GM19193 (cell line): ENCODE data around the gene IFRD2.

ENCODE experiments used
- POLR2A ChIP-seq: IDR thresholded peaks from 4 replicates; pipeline ENCODE4 v1.6.1; 2011; ENCODE audit not compliant: insufficient read depth, insufficient read length; ENCODE audit errors: extremely low read depth

IFRD2 gene

GRCh38 chr3:50319181-50319893, 27.1 kb upstream of the IFRD2 start:
- no peak for TF ChIP-seq POLR2A

GRCh38 chr3:50318615-50319014, 26.4 kb upstream of the IFRD2 start:
- no peak for TF ChIP-seq POLR2A

- no peak for TF ChIP-seq POLR2A
Measured at GRCh38 chr3:50318163-50318562, 25.9 kb upstream of the IFRD2 start.

GRCh38 chr3:50317300-50317699, 25.1 kb upstream of the IFRD2 start:
- TF ChIP-seq POLR2A = no peak

- TF ChIP-seq POLR2A = no peak
Measured at GRCh38 chr3:50316657-50317242, 24.5 kb upstream of the IFRD2 start.

GRCh38 chr3:50314816-50315215, 22.6 kb upstream of the IFRD2 start:
- TF ChIP-seq POLR2A = no peak

- no peak for TF ChIP-seq POLR2A
Measured at GRCh38 chr3:50314342-50314741, 22.1 kb upstream of the IFRD2 start.

- no peak for TF ChIP-seq POLR2A
Measured at GRCh38 chr3:50304601-50305000, 12.4 kb upstream of the IFRD2 start.

GRCh38 chr3:50303013-50303815, 11.0 kb upstream of the IFRD2 start, which contains the start of gene HYAL1:
HYAL1 (minus strand) TSS chr3:50303574; CDS start chr3:50302956, 618 bp downstream.
- no peak for TF ChIP-seq POLR2A

- no peak for TF ChIP-seq POLR2A
Measured at GRCh38 chr3:50302095-50303012, 10.1 kb upstream of the IFRD2 start.

- TF ChIP-seq POLR2A = no peak
Measured at GRCh38 chr3:50300681-50301254, 8.5 kb upstream of the IFRD2 start.

- TF ChIP-seq POLR2A = no peak
Measured at GRCh38 chr3:50299929-50300680, 7.9 kb upstream of the IFRD2 start.

- TF ChIP-seq POLR2A = no peak
Measured at GRCh38 chr3:50299638-50299928, 7.4 kb upstream of the IFRD2 start.
